HG03520 (cell line): Measurements from ENCODE around the gene SMARCAD1.
"Not testable (repeated sequence)": the region's sequence is repeated elsewhere in the genome, so short reads cannot be mapped to it uniquely, and the experiment has no call there.

Experiments used
- ATAC-seq: cut with Tn5 transposase; IDR thresholded peaks from one replicate; pipeline ENCODE4 v1.9.1; 2021; ENCODE audit warnings: mild to moderate bottlenecking, moderate library complexity; ENCODE audit not compliant: unreplicated experiment

Gene SMARCAD1

DNA sequence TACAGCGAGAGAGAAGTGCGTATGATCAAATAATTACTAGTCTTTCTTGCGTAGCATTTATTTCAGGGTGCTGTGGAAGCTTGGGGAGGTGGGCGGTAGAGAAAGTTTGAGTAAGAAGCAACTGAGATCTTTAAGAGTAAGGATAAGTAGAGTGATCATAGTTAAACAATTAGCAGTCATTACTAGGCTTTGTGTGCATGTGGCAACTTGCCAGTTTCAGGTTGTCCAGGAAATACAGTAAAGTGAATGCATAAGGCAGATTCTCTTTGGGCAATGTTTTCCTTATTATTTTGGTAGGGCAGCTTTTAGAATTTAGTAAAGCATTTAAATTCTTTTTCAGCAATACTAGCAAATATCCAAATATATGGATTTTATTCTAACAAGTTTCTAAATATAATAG, 78.0 kb downstream of the SMARCAD1 start:
- ATAC-seq = no peak

DNA sequence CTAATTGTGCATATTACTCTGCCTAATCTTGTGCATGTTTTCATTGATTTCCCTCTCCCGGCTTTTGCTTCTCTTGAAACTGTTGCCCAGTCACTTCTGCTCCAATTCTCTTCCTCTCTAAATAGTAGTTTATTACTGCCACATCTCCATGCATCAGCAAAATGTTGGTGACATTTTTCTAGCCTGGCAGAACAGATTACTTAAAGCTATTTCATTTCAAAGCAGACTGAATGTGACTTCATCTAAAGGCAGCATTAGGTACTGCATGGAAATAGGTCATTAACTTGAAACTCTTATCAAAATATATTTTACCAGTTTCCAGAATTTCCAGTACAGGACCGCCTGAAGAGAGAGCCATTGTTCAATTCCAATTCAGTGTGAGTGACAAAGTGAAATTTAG, 82.6 kb downstream of the SMARCAD1 start:
- no peak for ATAC-seq

DNA sequence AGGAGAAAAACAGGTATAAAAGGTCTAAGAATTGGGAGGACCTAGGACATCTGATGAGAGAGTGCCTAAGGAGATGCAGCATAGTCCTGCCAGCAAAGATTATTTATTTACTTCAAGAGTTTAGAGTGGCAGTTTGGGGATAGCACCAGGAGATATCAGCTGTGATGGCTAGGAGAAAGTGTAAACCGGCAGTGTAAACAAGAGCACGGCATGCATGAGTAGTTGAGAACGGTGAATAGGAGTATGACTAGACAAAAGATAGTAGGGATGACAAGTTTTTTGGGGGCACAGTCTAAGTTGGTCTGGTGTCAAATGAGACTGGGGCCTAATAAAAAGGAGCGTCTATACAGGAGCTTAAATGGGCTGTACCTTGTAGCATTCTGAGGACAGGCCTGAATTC, 86.3 kb downstream of the SMARCAD1 start:
- ATAC-seq = not testable (repeated sequence)

DNA sequence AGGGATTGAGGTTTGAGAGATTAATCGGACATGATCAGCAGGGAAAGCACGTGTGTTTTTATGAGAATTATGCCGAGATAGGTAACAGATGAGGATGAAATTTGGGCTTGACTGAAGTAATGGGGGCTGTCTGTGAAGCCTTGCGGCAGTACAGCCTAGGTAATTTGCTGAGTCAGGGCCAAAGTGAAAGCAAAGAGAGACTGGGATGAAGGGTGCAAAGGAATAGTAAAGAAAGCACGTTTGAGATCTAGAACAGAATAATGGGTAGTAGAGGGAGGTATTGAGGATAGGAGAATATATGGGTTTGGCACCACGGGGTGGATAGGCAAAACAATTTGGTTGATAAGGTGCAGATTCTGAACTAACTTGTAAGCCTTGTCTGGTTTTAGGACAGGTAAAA, 87.8 kb downstream of the SMARCAD1 start:
- ATAC-seq = not testable (repeated sequence)

DNA sequence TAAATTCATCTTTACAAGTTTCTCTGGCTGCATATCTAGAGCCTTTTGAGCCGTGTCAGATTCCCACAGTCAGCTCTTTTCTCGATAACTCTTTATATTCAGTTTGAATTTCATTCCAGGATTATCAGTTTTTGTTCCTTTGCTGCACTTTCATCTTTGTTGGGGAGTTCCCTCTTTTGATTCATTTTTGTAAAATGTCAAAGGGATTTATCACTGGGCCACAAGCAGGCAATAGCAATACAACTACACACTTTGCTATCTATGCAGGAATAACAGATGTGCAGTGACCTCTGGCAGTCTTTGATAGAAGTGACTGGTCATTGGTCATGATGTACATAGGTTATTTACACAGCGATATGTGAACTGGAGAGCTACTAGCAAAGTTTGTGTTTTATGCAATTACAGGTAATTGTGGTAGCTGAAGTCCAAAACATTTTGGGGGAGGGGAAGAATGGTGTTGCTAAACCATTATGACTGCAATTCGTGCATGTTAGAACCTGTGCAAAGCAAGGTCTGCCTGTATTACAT, 91.1 kb downstream of the SMARCAD1 start:
- no peak for ATAC-seq

DNA sequence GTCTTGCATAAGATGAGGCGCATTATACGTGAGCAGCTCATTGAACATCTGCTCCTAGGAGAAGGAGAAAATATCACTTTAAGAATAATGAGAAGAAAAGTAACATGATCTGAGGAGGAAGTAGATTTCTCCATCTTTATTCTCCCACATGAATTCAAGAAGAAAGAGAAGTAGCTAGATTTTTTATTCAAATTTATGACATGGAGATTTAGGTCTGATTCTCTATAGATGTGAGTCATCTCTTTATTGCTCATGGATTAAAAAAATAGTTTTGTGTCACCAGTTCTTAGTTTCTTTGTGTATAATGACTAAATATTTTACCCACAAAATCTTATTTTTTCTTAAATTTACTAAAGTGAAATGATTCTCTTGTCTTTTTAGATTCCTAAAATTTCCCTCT, 94.5 kb downstream of the SMARCAD1 start:
- no peak for ATAC-seq

DNA sequence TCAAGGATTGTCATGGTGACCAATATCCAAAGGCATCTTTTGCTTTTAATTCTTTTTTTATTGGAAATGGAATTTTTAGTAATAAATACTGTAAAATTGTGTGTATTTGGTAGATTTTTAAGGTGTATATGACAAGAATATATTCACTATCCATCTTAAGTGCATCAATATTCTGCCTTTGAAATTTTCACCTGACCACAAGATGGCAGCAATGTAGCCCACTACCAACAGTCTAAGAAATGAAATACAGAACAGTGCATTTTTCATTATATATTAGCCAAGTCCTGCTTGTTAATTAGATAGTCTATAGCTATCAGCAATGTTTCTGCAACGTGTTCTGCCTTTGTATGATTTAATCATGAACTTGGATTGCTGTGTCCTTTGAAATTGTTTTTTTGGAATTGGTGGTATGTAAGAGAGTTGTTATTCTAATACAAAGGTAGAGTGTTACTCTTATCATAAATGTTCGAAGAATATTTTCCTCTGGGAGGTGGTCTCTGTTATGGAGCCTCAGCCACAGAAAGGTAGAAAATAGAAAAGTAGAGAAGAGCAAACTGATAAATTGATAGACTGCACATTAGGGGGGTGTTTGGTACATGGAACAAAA, 96.8 kb downstream of the SMARCAD1 start:
- no peak for ATAC-seq

DNA sequence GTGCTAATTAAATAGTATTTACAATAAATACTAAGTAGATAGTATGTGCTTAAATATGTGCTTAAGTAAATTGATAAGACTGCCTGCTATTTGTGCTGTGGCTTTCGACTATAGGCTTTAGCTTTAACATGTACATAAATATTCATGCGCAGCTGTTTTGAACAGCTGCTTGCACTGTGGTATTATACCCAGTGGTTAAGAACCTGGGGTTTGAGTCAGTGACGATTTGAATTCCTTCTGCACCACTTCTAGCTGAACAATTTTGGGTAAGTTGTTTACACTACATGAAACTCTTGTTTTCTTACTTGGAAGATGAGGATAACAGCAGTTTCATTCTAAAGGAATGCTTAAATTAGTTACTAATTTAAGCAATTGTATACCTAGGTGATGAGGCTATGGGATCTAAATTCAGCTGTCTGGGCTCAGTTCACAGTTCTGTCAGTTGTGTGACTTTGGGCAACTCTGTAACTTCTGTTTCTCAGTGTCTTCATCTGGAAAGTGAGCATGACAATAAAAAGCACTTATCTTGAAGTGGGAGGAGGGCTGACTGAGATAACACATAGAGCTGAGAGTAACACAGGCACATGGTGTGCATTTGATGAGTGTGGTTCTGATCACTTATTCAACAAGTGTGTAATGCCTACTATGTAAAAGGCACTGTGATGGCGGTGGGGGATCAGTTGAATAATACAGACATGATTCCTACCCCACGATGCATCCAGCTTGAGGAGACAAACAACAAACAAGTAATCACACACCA, 98.0 kb downstream of the SMARCAD1 start:
- ATAC-seq = no peak

DNA sequence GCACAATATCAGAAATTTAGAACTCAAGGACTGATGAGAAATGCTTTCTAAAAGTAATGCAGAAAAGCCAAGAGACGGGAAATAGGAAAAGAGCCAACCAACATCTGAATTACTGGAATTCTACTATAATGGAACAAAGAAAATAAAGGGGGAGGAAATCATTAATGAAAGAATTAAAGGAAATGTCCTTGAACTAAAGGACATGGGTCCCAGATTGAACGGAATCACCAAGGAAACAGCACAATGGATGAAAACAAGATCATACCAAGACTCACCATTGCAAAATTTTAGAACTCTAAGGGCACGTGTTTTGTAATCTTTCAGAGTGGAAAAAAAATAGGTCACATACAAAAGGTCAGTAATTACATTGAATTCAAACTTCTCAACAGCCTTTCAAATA, 99.0 kb downstream of the SMARCAD1 start:
- no peak for ATAC-seq

DNA sequence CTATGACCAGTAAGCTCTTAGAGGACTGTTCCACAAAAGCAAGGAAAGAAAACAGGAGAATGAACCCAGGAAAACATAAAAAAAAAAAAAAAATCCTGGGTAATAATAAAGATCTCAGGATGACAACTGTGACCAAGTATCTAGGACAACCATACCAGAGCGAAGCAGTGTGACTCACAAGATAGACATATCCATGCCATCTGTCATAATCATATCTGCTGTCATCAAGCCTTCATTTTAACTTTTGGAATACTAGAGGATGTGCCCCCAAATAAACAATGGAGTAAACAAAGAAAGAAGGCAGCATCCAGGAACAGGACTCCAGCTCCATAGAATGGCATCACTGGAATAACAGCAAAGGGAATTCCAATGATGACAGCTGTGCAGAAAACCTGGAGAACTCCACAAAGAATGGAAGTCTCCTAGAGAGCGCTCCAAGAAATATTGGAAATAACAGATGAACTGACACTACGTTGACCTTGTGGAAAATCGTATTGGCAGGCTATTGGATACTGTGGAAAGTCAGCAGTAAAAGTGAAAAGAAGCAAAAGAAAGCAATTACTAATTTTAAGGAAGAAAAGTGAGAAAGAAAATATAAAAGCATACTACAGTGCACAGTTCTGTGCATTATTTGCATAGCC, 99.7 kb downstream of the SMARCAD1 start:
- ATAC-seq = no peak

DNA sequence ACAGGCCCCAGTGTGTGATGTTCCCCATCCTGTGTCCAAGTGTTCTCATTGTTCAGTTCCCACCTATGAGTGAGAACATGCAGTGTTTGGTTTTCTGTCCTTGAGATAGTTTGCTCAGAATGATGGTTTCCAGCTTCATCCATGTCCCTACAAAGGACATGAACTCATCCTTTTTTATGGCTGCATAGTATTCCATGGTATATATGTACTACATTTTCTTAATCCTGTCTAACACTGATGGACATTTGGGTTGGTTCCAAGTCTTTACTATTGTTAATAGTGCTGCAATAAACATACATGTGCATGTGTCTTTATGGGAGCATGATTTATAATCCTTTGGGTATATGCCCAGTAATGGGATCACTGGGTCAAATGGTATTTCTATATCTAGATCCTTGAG, 112.3 kb downstream of the SMARCAD1 start:
- not testable (repeated sequence) for ATAC-seq

DNA sequence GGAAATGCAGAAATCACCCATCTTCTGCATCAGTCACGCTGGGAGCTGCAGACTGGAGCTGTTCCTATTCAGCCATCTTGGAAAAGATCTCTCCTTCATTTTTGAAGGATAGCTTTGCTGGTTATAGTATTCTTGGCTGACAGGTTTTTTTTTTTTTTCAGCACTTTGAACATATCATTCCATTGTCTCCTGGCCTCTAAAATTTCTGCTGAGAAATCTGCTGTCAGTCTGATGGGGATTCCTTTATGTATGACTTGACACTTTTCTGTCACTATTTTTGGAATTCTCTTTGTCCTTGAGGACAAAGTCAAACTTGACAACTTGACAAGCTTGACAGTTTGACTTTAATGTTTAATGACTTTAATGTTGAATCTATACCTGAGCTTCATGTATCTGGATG, 118.2 kb downstream of the SMARCAD1 start:
- no peak for ATAC-seq

DNA sequence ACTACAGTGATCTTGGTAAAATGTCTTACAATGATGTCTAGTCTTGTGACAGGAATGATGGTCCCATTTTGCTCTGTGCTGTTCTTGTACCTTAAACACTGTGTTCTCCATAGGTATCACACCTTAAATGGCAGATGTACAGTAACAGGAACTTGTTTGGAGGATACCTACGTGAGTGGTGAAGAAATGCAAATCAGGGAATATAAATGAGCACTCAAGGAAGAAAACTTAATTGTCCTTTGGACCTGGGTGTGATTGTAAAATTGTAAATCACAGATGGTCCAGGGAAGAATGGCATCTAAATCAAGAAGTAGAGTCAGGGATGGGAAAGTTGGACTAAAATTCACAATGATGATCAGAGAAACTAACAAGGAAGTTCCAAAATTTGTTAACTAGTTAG, 122.3 kb downstream of the SMARCAD1 start:
- no peak for ATAC-seq

DNA sequence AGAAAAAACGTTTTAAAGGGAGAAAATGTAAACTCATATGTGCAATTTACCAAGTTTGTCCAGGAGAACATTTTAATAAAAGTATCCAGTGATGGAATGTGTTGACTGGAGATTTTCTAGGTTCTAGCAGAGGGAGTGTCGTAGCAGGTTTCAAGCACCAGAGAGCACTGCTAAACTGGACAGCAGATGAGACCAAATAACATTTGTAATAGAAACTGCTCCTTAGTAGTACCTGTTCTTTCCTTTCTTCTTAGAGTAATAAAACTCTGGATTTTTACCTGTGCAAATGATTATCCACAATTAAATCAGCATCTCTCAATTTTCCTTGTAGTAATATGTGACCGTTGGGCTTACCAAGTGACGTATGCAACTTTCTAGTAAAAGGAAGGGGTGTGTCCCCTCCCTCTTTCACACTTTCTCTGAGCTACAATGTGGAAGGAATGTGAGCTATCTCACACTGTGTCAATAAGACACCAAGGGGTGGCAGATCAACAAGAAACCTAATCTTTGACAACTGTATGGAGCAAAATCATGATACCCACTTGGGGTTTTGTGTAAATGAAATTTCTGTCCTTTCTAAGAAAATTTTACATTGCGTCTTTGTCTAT, 125.4 kb downstream of the SMARCAD1 start:
- no peak for ATAC-seq

DNA sequence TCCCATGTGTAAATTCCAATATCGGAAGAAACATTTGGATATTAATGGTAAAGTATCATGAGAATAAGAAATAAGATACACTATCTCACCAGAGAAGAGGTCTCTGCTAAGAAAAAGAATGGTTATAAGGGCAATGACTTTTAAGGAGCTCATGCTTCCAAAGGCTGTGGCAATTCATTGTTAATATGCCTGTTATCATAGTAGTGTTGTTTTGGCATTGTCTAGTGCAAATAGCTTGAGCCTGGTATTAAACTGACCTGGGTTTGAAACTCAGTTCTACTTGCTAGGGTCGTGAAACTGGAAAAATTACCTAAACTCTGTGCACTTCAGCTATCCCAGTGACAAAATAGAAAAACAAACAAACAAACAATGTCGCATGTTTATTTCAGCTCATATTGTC, 126.2 kb downstream of the SMARCAD1 start:
- no peak for ATAC-seq

DNA sequence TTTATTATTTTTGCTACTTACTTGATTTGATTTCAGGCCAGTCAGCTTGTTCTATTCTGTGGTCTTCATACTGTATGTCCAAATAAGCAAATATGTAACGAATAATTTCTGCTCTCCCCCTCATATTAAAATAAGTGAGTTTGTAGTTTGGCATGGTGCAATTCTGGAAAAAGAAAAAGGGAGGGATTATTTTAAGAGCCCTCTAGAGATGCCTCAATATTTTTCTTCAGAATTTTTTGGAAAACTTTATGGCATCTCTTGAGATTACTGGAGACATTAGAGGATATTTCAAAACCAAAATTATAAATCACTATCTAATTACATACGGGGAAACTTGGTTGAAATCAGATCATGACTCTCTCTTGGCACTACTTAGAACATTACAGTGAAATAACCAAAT, 126.8 kb downstream of the SMARCAD1 start:
- ATAC-seq = no peak

DNA sequence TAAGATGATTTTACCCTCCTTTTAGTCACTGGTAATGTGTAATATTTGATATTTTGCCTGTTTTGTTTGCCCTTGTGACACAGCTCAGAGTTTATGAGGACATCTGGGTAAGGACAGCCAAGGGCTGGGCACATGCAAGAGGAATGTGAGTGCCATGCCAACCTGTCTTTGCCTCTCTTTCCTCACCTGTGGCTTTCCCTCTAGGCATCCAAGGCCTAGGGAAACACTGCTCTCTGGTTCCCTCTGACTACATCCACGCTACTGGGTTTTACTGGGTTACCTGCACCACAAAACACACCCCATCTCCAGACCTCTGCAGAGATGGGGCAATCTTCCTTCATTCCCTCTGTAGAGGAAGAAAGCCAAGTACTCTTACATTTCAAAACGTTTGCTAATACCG, 127.3 kb downstream of the SMARCAD1 start:
- no peak for ATAC-seq

DNA sequence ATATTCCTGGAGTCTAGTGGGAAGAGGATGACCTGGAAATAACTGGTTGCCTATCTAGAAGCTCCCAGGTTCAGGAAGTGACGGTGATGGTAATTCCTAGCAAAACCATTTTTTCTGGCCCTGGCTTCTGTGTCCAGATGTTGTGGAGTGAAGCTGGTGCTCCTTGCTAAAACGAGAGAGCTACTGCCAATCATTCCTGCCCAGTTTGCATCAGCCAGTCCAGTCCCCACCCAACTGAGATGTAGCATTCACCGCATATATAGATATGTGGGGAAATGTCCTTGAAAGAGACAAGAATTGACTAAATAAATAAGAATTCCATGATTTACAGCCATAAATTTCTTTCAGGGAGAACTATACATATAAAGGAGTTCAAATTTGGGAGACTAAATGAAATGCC, 128.6 kb downstream of the SMARCAD1 start:
- ATAC-seq = no peak

DNA sequence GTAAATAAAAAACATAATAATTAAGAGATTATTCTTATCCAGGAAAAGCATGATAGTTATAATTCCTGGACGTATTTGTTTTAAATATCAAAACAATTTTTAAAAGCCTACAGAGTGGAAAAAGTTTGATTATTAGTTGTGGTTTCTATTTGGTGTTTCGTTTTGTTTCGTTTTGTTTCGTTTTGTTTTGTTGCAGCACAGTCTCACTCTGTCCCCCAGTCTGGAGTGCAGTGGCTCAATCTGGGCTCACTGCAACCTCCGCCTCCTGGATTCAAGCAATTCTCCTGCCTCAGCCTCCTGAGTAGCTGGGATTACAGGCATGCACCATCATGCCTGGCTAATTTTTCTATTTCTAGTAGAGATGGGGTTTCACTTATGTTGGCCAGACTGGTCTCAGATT, 129.1 kb downstream of the SMARCAD1 start:
- ATAC-seq = not testable (repeated sequence)

DNA sequence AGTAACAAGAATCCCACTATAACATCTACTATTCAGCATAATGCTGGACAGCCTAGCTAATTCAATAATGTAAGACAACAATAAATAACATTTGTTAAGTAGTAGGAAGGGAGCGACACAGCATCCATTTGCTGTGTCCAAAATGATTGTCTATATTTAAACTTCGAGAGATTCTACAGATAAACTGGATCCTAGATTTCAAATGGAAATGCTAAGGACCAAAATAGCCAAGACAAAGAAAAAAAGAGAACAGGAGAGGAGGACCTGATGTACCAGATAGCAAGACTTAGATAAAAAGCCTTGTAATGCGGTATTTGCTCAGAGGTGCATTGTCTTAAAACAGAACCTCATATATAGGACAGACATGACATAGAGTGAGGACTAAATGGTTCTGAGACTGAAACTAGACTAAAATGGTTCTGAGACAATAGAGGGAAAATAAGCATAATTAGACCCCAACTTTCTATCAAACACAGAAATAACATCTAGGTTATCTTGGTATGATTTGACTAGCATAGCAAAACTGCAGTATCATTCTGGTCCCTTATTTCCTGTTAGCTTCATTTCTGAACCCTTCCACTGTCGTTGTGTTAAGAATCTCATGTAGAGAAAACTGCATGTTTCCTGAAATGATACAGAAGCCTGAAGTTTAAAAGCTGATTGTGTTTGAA, 131.2 kb downstream of the SMARCAD1 start:
- peak; percentile 83 for ATAC-seq

DNA sequence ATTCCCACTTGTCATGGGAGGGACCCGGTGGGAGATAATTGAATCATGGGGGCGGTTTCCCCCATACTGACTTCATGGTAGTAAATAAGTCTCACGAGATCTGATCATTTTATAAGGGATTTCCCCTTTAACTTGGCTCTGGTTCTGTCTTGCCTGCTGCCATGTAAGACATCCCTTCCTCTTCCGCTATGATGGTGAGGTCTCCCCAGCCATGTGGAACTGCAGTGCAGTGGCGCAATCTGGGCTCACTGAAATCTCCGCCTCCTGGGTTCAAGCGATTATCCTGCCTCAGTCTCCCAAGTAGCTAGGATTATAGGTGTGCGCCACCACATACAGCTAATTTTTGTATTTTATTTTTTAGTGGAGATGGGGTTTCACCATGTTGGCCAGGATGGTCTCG, 132.1 kb downstream of the SMARCAD1 start:
- ATAC-seq = no peak
